NB4 (cell line): ENCODE data around the gene SAXO2.
"Not testable (repeated sequence)": the region's sequence is repeated elsewhere in the genome, so short reads cannot be mapped to it uniquely, and the experiment has no call there.

Experiments used
- CTCF ChIP-seq: IDR thresholded peaks from one replicate; pipeline ENCODE4 v1.5.1; 2012; ENCODE audit warnings: low read depth, low read length
- MAX ChIP-seq: IDR thresholded peaks from 2 replicates; pipeline ENCODE4 v1.6.1; 2011; ENCODE audit warnings: low read depth, low read length
- POLR2A ChIP-seq: IDR thresholded peaks from 2 replicates; pipeline ENCODE4 v1.6.1; 2011; ENCODE audit warnings: mild to moderate bottlenecking; ENCODE audit not compliant: insufficient read length; ENCODE audit errors: extremely low read depth

- TF ChIP-seq CTCF, POLR2A, MAX: not testable (repeated sequence)
Measured at GRCh38 chr15:82286475-82286874, 23.9 kb downstream of the SAXO2 start.
